Breast epithelium (tissue), 3 donors: ENCODE measurements around the gene SCN7A.

ENCODE experiments used
- CTCF ChIP-seq, 3 donors: fragments of 450-650 bp; IDR thresholded peaks; one replicate each; pipeline ENCODE4 v1.5.1; 2016 to 2017; ENCODE audit warnings: antibody characterized with exemption in 3 of 3, mild to moderate bottlenecking in 3 of 3, moderate library complexity in 3 of 3
- POLR2A ChIP-seq: fragments of 450-650 bp; IDR thresholded peaks from one replicate; pipeline ENCODE4 v1.6.1; 2016; ENCODE audit warnings: antibody characterized with exemption, mild to moderate bottlenecking, moderate library complexity
- POLR2AphosphoS5 ChIP-seq, 3 donors: sonication (generic); formaldehyde crosslinking; IDR thresholded peaks; one replicate each; pipeline ENCODE4 v1.6.1; 2017; ENCODE audit warnings: antibody characterized with exemption in 3 of 3

GRCh38 chr2:166472332-166472731 lies 21.7 kb downstream of the SCN7A start:
- no peak for TF ChIP-seq CTCF (IDR thresholded peaks at IDR 0.05)
- no peak for TF ChIP-seq POLR2A
- no peak for TF ChIP-seq POLR2AphosphoS5 (IDR thresholded peaks at IDR 0.05)
